GM12878 (cell line): Measurements from ENCODE around the gene ODC1. TPM values are rescaled to one million over a fixed set of nuclear protein-coding genes. Genes with fewer than 3 reads are reported as not detected.

ENCODE experiments used
- ATAC-seq: fragments of 200-7000 bp; cut with Tn5 transposase; 3 replicates; pipeline ENCODE4 v1.9.1; 2020; ENCODE audit warnings: mild to moderate bottlenecking, moderate library complexity
- BruUV-seq: library from RNA; stranded (reverse); fragments of 400-500 nt; replicated peaks from 2 replicates; lab custom pipeline; 2021; lab: Mats Ljungman, UMichigan
- CTCF ChIA-PET: fragments of 300-600 bp; sonication (Branson Sonifier 250); formaldehyde crosslinking; extraction: SDS; loops from one replicate; lab custom pipeline; 2021; ENCODE audit warnings: inconsistent platforms; lab: Yijun Ruan, JAX
- POLR2A ChIA-PET: fragments of 350-600 bp; formaldehyde crosslinking; extraction: SDS; loops from one replicate; lab custom pipeline; 2021; ENCODE audit warnings: inconsistent platforms; lab: Charles Lee
- RAD21 ChIA-PET: fragments of 300-600 bp; sonication (Branson Sonifier 250); formaldehyde crosslinking; loops from one replicate; lab custom pipeline; 2023; ENCODE audit warnings: antibody characterized with exemption; ENCODE audit not compliant: unreplicated experiment; lab: Charles Lee
- SMC1A ChIA-PET: fragments of 300-600 bp; sonication (Branson Sonifier 250); formaldehyde crosslinking; loops from one replicate; lab custom pipeline; 2023; ENCODE audit not compliant: unreplicated experiment, uncharacterized antibody; lab: Charles Lee
- DNase-seq: peaks from one replicate; pipeline ENCODE4 v3.0.0-alpha.2; 2011; ENCODE audit warnings: low read depth, low spot score
- FAIRE-seq: peaks from 3 replicates; lab custom pipeline; 2011; peaks lifted over from hg19 to GRCh38; lab: Jason Lieb, UNC
- H2AFZ ChIP-seq: 2 replicates; pipeline ENCODE4 v1.6.0; 2011; ENCODE audit warnings: low read depth, low read length, control low read depth; ENCODE audit not compliant: control insufficient read depth
- H3K27ac ChIP-seq: 2 replicates; pipeline ENCODE4 v1.5.1; 2011; ENCODE audit warnings: control low read depth; ENCODE audit not compliant: control insufficient read depth, insufficient read depth
- H3K27me3 ChIP-seq, 2 experiments: replicated peaks in 1 of 2; 2 replicates each; pipeline versions ENCODE4 v1.6.0 to v1.6.1; 2011; ENCODE audit warnings: low read length in 1 of 2; ENCODE audit not compliant: control insufficient read depth in 2 of 2, insufficient read depth in 2 of 2
- H3K36me3 ChIP-seq, 2 experiments: 2 replicates each; pipeline ENCODE4 v1.5.1; 2011; ENCODE audit warnings: low read length in 1 of 2; ENCODE audit not compliant: control insufficient read depth in 2 of 2, insufficient read depth in 2 of 2
- H3K4me1 ChIP-seq: 2 replicates; pipeline ENCODE4 v1.6.1; 2011; ENCODE audit warnings: mild to moderate bottlenecking, low read length, moderate library complexity, mixed read lengths; ENCODE audit not compliant: control insufficient read depth, insufficient read depth
- H3K4me2 ChIP-seq: 2 replicates; pipeline ENCODE4 v1.6.0; 2011; ENCODE audit warnings: control low read depth; ENCODE audit not compliant: control insufficient read depth, insufficient read depth
- H3K4me3 ChIP-seq: fragments of 200-600 bp; sonication (generic); 2 replicates; pipeline ENCODE4 v1.5.1; 2016
- H3K79me2 ChIP-seq: 2 replicates; pipeline ENCODE4 v1.6.0; 2011; ENCODE audit warnings: low read length; ENCODE audit not compliant: control insufficient read depth, insufficient read depth
- H3K9ac ChIP-seq: 2 replicates; pipeline ENCODE4 v1.8.0; 2011; ENCODE audit warnings: low read length, control low read depth, mixed read lengths; ENCODE audit not compliant: control insufficient read depth, insufficient read depth
- H3K9me3 ChIP-seq: replicated peaks from 3 replicates; pipeline ENCODE4 v1.5.1; 2011; ENCODE audit warnings: mild to moderate bottlenecking, low read length; ENCODE audit not compliant: control insufficient read depth, insufficient read depth
- H4K20me1 ChIP-seq: 2 replicates; pipeline ENCODE4 v1.6.0; 2011; ENCODE audit not compliant: control insufficient read depth, insufficient read depth
- CEBPB ChIP-seq, 2 experiments: fragments of 150-350 bp in 1 of 2; IDR thresholded peaks; 2 replicates each; pipeline ENCODE4 v1.6.1; 2012 to 2014; ENCODE audit warnings: low read depth in 2 of 2, low read length in 2 of 2, borderline replicate concordance in 1 of 2, inconsistent platforms in 1 of 2
- CEBPZ ChIP-seq: fragments of 150-350 bp; IDR thresholded peaks from 2 replicates; pipeline ENCODE4 v1.6.1; 2016; ENCODE audit warnings: low read depth, low read length
- DPF2 ChIP-seq: fragments of 450-650 bp; IDR thresholded peaks from 2 replicates; pipeline ENCODE4 v1.6.1; 2017; ENCODE audit warnings: mild to moderate bottlenecking
- IRF3 ChIP-seq: fragments of 450-650 bp; IDR thresholded peaks from 2 replicates; pipeline ENCODE4 v1.6.1; 2014; ENCODE audit warnings: mild to moderate bottlenecking
- JUND ChIP-seq: IDR thresholded peaks from 2 replicates; pipeline ENCODE4 v1.6.1; 2012; ENCODE audit warnings: low read depth, mild to moderate bottlenecking, low read length, improper control_type of control experiment, moderate library complexity
- NRF1 ChIP-seq: conservative IDR thresholded peaks from 2 replicates; pipeline ENCODE4 v1.6.1; 2011; ENCODE audit warnings: mild to moderate bottlenecking, low read depth, low read length, improper control_type of control experiment
- RBBP5 ChIP-seq: fragments of 200-600 bp; sonication (generic); conservative IDR thresholded peaks from 2 replicates; pipeline ENCODE4 v1.6.1; 2016
- RCOR1 ChIP-seq: conservative IDR thresholded peaks from 2 replicates; pipeline ENCODE4 v1.6.1; 2012; ENCODE audit warnings: low read depth, low read length, improper control_type of control experiment
- SIN3A ChIP-seq: IDR thresholded peaks from 2 replicates; pipeline ENCODE4 v1.6.1; 2012; ENCODE audit warnings: low read depth, low read length, improper control_type of control experiment
- SMC3 ChIP-seq: IDR thresholded peaks from 2 replicates; pipeline ENCODE4 v1.6.1; 2011; ENCODE audit warnings: low read length, improper control_type of control experiment, borderline replicate concordance
- SREBF2 ChIP-seq: IDR thresholded peaks from 2 replicates; pipeline ENCODE4 v1.6.1; 2012; ENCODE audit warnings: mild to moderate bottlenecking, low read length
- TCF3 ChIP-seq: IDR thresholded peaks from 2 replicates; pipeline ENCODE4 v1.6.1; 2012; ENCODE audit warnings: low read depth, mild to moderate bottlenecking, low read length, borderline replicate concordance; ENCODE audit not compliant: insufficient read depth
- ZSCAN29 ChIP-seq: fragments of 450-650 bp; IDR thresholded peaks from 2 replicates; pipeline ENCODE4 v1.6.1; 2017; ENCODE audit warnings: mild to moderate bottlenecking, moderate library complexity
- WGBS: methylation state at CpG from one replicate; pipeline ENCODE4 v1.1.6; 2016; ENCODE audit warnings: low lambda C conversion rate; ENCODE audit not compliant: insufficient replicate concordance, insufficient coverage; ENCODE audit errors: missing lambda C conversion rate; 5-methylcytosine and 5-hydroxymethylcytosine counted together
- in situ Hi-C: fragments of 300-500 bp; cut with MboI; formaldehyde crosslinking; loops from 9 replicates; pipeline ENCODE4 v1.14.3; 2018; ENCODE audit warnings: mixed read lengths
- intact Hi-C: fragments of 100-400 bp; cut with micrococcal nuclease; formaldehyde crosslinking; loops from one replicate; pipeline ENCODE4 v1.14.2; 2022; ENCODE audit not compliant: unreplicated experiment
- polyA plus RNA-seq, 11 experiments: library from polyadenylated mRNA; depleted of rRNA in 4 of 11; unstranded in 6 of 11; stranded (reverse) in 5 of 11; fragments of >200 nt; fragmentation: Nextera tagmentation in 4 of 11; fragmentation: Illumina TruSeq in 1 of 11; extraction: Ambion mirVana in 4 of 11; extraction: Trizol in 1 of 11; gene quantifications; 1 replicate in 1 of 11; 2 replicates in 10 of 11; pipeline versions ENCODE4 v1.2.1 to v1.2.3, GENCODE V29; 2011 to 2016; ENCODE audit warnings: inconsistent platforms in 2 of 11, missing spikeins in 2 of 11, low read depth in 1 of 11
- total RNA-seq, 4 experiments: library from RNA; depleted of rRNA in 3 of 4; stranded (reverse); fragments of >200 nt in 3 of 4; fragmentation: Illumina TruSeq in 1 of 4; extraction: Trizol in 1 of 4; gene quantifications; 2 replicates each; pipeline versions ENCODE4 v1.2.1 to v1.2.3, GENCODE V29; 2013 to 2021
- TF ChIP-seq, protein P1 (sequence below): IDR thresholded peaks from 2 replicates; pipeline ENCODE4 v1.6.1; 2012; ENCODE audit warnings: mild to moderate bottlenecking, low read depth, low read length

ODC1 gene
- total and polyA plus RNA-seq, 10 of the 15 experiments (the other 5 are each of a cell fraction or from before 2014, with no cell fraction given), result 68.5 to 441 (median 340) TPM

DNA sequence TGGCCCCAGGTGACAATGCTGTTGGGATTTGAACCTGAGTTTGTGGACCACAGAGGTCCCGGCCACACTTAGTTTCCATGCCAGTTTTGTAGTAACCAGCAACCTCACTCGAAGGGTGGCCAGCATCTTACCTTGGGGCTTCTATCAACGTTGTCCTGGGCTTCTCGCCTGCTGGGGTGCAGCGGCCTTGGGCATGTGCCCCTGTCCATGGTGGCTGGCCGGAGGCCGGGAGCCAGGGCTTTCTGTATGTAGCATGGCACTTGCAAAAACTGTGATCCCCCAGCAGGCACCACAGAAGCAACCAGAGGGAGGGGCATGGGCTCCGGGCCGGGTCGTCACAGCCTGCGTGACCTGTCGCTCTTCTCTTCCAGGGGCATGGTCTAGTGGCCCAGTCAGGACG is 51.7 kb downstream of the ODC1 start (continued):
- TF ChIP-seq, protein P1, sequence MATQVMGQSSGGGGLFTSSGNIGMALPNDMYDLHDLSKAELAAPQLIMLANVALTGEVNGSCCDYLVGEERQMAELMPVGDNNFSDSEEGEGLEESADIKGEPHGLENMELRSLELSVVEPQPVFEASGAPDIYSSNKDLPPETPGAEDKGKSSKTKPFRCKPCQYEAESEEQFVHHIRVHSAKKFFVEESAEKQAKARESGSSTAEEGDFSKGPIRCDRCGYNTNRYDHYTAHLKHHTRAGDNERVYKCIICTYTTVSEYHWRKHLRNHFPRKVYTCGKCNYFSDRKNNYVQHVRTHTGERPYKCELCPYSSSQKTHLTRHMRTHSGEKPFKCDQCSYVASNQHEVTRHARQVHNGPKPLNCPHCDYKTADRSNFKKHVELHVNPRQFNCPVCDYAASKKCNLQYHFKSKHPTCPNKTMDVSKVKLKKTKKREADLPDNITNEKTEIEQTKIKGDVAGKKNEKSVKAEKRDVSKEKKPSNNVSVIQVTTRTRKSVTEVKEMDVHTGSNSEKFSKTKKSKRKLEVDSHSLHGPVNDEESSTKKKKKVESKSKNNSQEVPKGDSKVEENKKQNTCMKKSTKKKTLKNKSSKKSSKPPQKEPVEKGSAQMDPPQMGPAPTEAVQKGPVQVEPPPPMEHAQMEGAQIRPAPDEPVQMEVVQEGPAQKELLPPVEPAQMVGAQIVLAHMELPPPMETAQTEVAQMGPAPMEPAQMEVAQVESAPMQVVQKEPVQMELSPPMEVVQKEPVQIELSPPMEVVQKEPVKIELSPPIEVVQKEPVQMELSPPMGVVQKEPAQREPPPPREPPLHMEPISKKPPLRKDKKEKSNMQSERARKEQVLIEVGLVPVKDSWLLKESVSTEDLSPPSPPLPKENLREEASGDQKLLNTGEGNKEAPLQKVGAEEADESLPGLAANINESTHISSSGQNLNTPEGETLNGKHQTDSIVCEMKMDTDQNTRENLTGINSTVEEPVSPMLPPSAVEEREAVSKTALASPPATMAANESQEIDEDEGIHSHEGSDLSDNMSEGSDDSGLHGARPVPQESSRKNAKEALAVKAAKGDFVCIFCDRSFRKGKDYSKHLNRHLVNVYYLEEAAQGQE, result no peak; the same call in 1 of the 2 replicates
- no peak for TF ChIP-seq SMC3
- TF ChIP-seq JUND, result no peak
- no peak for TF ChIP-seq DPF2
- no peak for TF ChIP-seq ZSCAN29
- no peak for TF ChIP-seq TCF3
- TF ChIP-seq RCOR1, result no peak
- TF ChIP-seq, all 136 proteins: peak for 0

DNA sequence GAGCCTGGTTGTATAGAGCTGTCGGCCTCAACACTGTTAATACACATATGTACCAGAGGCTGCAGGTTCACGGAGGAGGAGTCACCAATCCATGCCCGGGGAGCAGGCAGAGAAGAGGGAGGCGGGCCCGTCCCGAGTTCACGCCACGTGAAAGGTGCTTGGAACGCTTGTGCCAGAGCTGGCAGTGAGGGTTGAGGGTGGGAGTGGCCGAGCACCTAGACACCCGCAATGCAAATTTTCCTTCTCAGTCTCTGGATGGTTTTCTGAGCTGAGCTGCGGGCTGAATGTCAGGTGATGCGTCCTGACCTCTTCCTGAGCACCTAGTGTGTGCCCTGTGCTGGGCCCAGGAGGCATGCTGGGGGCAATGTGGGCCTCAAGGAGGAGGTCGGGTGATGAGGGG is 52.2 kb downstream of the ODC1 start:
- intact Hi-C loops (no loop called here), in situ Hi-C loops (no loop called here)
- WGBS, result 5% methylated on average over 14 of the region's 14 CpGs
- no peaks in the 10 kb centered on the region for H4K20me1 ChIP-seq
- H3K4me2 ChIP-seq, result no peak overlapping the region
- no peak overlapping the region for H3K4me3 ChIP-seq
- DNase-seq, result no peak
- ChIA-PET SMC1A (interaction anchor here (3.1 kb wide), 1 partner anchor 12 kb away, joined by 12 read pairs; no protein-coding TSS in a partner anchor), RAD21 (no interaction called here), CTCF (interaction anchor here (1.2 to 1.4 kb wide), 2 partner anchors 11 to 13 kb away, joined by 4 to 5 read pairs; no protein-coding TSS in a partner anchor), POLR2A (interaction anchor here (0.8 kb wide), 1 partner anchor 13 kb away, joined by 3 read pairs; no protein-coding TSS in a partner anchor)
- H3K4me1 ChIP-seq, result peaks cover 8% of the 10 kb centered on the region
- no peak overlapping the region for H3K9ac ChIP-seq
- no peaks in the 10 kb centered on the region for H3K27me3 ChIP-seq
- H2AFZ ChIP-seq, result no peak overlapping the region
- FAIRE-seq, result no peak
- no TSS peak for BruUV-seq
- H3K9me3 ChIP-seq, result peaks cover 1% of the 10 kb centered on the region; the same call in 2 of the 3 replicates
- ATAC-seq, result peak; percentile 34; the same call in 1 of the 3 replicates
- no peaks in the 10 kb centered on the region for H3K79me2 ChIP-seq
- no peak overlapping the region for H3K27ac ChIP-seq
- H3K36me3 ChIP-seq, result no peaks in the 10 kb centered on the region; a peak in 1 of 4 replicates
- TF ChIP-seq IRF3 (no peak), NRF1 (no peak), SREBF2 (no peak), CEBPB (IDR thresholded peaks at IDR 0.05; ENCODE audit: borderline replicate concordance in 1 of 2, low read depth in 2 of 2, low read length in 2 of 2) (no peak), CEBPZ (no peak), RBBP5 (no peak), SIN3A (no peak)
